Lung (tissue), 12 donors: ENCODE results near the gene POLR2I. TPM values are rescaled to one million over a fixed set of nuclear protein-coding genes. Genes with fewer than 3 reads are reported as not detected.

Experiments
- ATAC-seq: fragments of 200-7000 bp; cut with Tn5 transposase; one replicate; pipeline ENCODE4 v1.9.1; 2020; ENCODE audit warnings: moderate number of reproducible peaks; ENCODE audit not compliant: insufficient read depth, low FRiP score
- DNase-seq, 3 donors: peaks; one replicate each; pipeline ENCODE4 v3.0.0-alpha.2; 2013 to 2017
- H3K27ac ChIP-seq, 2 donors: one replicate each; pipeline ENCODE4 v1.5.1; 2013; ENCODE audit warnings: mild to moderate bottlenecking in 2 of 2, moderate library complexity in 2 of 2, control low read depth in 1 of 2, inconsistent platforms in 1 of 2, low read depth in 1 of 2, low read length in 1 of 2
- H3K27me3 ChIP-seq, 3 donors: one replicate each; pipeline ENCODE4 v1.5.1; 2013; ENCODE audit warnings: low read length in 2 of 3; ENCODE audit not compliant: control insufficient read depth in 3 of 3, insufficient read depth in 3 of 3
- H3K36me3 ChIP-seq, 4 donors: one replicate each; pipeline ENCODE4 v1.5.1; 2013; ENCODE audit warnings: low read length in 4 of 4, mild to moderate bottlenecking in 1 of 4, moderate library complexity in 1 of 4; ENCODE audit not compliant: control insufficient read depth in 4 of 4, insufficient read depth in 4 of 4
- H3K4me1 ChIP-seq, 5 donors: one replicate each; pipeline ENCODE4 v1.5.1; 2013; ENCODE audit warnings: low read length in 5 of 5, mild to moderate bottlenecking in 2 of 5, moderate library complexity in 1 of 5; ENCODE audit not compliant: control insufficient read depth in 5 of 5, insufficient read depth in 5 of 5
- H3K4me3 ChIP-seq: one replicate; pipeline ENCODE4 v1.5.1; 2013; ENCODE audit warnings: mild to moderate bottlenecking, control low read depth, moderate library complexity
- H3K9ac ChIP-seq, 2 donors: one replicate each; pipeline ENCODE4 v1.5.1; 2013; ENCODE audit warnings: low read length in 2 of 2, control low read depth in 1 of 2; ENCODE audit not compliant: insufficient read depth in 1 of 2
- H3K9me3 ChIP-seq, 4 donors: one replicate each; pipeline ENCODE4 v1.5.1; 2013; ENCODE audit warnings: low read length in 3 of 4, mild to moderate bottlenecking in 1 of 4, moderate library complexity in 1 of 4; ENCODE audit not compliant: control insufficient read depth in 4 of 4, insufficient read depth in 3 of 4
- WGBS, 2 donors: extraction: QIAGEN DNeasy Blood & Tissue Kit; methylation state at CpG; one replicate each; pipeline ENCODE4 v1.1.7; 2013; 5-methylcytosine and 5-hydroxymethylcytosine counted together
- polyA plus RNA-seq, 2 donors: library from polyadenylated mRNA; stranded (reverse); fragments of 200-250 nt; gene quantifications; one replicate each; pipeline ENCODE4 v1.2.1, GENCODE V29; 2013
- total RNA-seq, 2 donors: library from RNA; depleted of rRNA in 1 of 2; stranded (reverse); fragments of >200 nt in 1 of 2; gene quantifications; one replicate each; pipeline ENCODE4 v1.2.1, GENCODE V29; 2014 to 2021
- TF ChIP-seq, protein P1 (sequence below): IDR thresholded peaks from 2 replicates; pipeline ENCODE4 v1.5.1; 2012; ENCODE audit warnings: mild to moderate bottlenecking; ENCODE audit errors: control extremely low read depth, extremely low read depth
- donor health status: control.
- donor health status: control.
- donor health status: Bipolar disorder and iron deficiency.
- donor health status: healthy.
- donor health status: DM: yes; HTN: yes; CAD: no.

POLR2I gene
- total and polyA plus RNA-seq, 4 donors = 65.1 to 101 (median 89.9) TPM

DNA sequence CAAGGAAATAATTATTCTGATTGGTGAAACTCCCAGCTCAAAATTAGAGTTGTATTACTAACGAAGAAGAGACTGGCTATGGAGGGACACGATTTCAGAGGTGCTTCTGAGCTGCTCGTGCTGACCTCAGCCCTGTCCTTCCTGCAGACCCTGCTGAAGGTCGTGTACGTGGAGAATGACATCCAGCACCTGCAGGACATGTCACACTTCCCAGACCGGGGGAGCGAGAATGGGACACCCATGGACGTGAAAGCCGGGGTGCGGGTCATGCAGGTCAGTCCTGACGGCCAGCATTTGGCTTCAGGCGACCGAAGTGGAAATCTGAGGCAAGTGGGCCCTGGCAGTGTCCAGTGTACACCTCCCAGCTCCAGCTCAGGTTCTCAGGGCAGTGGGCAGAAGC is 31.8 kb downstream of the POLR2I start:
- no peak overlapping the region for H3K27ac ChIP-seq
- no peak for ATAC-seq
- H3K4me3 ChIP-seq = no peak overlapping the region
- H3K9me3 ChIP-seq = peaks cover 0 to 2% (median 0%) of the 10 kb centered on the region in 4 donors
- no peak for DNase-seq
- TF ChIP-seq, protein P1, sequence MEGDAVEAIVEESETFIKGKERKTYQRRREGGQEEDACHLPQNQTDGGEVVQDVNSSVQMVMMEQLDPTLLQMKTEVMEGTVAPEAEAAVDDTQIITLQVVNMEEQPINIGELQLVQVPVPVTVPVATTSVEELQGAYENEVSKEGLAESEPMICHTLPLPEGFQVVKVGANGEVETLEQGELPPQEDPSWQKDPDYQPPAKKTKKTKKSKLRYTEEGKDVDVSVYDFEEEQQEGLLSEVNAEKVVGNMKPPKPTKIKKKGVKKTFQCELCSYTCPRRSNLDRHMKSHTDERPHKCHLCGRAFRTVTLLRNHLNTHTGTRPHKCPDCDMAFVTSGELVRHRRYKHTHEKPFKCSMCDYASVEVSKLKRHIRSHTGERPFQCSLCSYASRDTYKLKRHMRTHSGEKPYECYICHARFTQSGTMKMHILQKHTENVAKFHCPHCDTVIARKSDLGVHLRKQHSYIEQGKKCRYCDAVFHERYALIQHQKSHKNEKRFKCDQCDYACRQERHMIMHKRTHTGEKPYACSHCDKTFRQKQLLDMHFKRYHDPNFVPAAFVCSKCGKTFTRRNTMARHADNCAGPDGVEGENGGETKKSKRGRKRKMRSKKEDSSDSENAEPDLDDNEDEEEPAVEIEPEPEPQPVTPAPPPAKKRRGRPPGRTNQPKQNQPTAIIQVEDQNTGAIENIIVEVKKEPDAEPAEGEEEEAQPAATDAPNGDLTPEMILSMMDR = no peak
- WGBS, 2 donors = 91 to 95% methylated on average over 13 of the region's 13 CpGs
- H3K4me1 ChIP-seq = no peaks in the 10 kb centered on the region
- H3K9ac ChIP-seq = no peak overlapping the region
- peaks cover 0 to 6% (median 4%) of the 10 kb centered on the region in 4 donors for H3K36me3 ChIP-seq
- H3K27me3 ChIP-seq = no peaks in the 10 kb centered on the region

- TF ChIP-seq, protein P1 = no peak
- 95 to 96% methylated on average over 7 of the region's 7 CpGs for WGBS, 2 donors
These were observed 32.8 kb downstream of the POLR2I start for GRCh38 chr19:36081894-36082293.

GRCh38 chr19:36081385-36081784 is 33.3 kb downstream of the POLR2I start:
- WGBS, 2 donors = 96 to 97% methylated on average over 3 of the region's 3 CpGs
- Histone ChIP-seq H3K36me3 (peaks cover 0 to 6% (median 4%) of the 10 kb centered on the region in 4 donors), H3K27ac (no peak overlapping the region), H3K9ac (no peak overlapping the region), H3K9me3 (peaks cover 0 to 2% (median 0%) of the 10 kb centered on the region in 4 donors), H3K27me3 (no peaks in the 10 kb centered on the region), H3K4me3 (no peak overlapping the region), H3K4me1 (no peaks in the 10 kb centered on the region)
- DNase-seq (no peak), ATAC-seq (no peak)
- TF ChIP-seq, protein P1 = no peak

More at GRCh38 chr19:36081894-36082293, 32.8 kb downstream of the POLR2I start:
- no peak for DNase-seq
- Histone ChIP-seq H3K9ac (no peak overlapping the region), H3K9me3 (peaks cover 0 to 2% (median 0%) of the 10 kb centered on the region in 4 donors), H3K27me3 (no peaks in the 10 kb centered on the region), H3K4me1 (no peaks in the 10 kb centered on the region), H3K4me3 (no peak overlapping the region), H3K27ac (no peak overlapping the region), H3K36me3 (peaks cover 0 to 6% (median 4%) of the 10 kb centered on the region in 4 donors)
- no peak for ATAC-seq

GRCh38 chr19:36079389-36079945 is 35.2 kb downstream of the POLR2I start:
- Histone ChIP-seq H3K36me3 (peaks cover 0 to 6% (median 3%) of the 10 kb centered on the region in 4 donors), H3K4me3 (no peak overlapping the region), H3K9ac (no peak overlapping the region), H3K9me3 (peaks cover 0 to 2% (median 0%) of the 10 kb centered on the region in 4 donors), H3K4me1 (no peaks in the 10 kb centered on the region), H3K27me3 (no peaks in the 10 kb centered on the region), H3K27ac (no peak overlapping the region)
- ATAC-seq (no peak), DNase-seq (no peak)
- 93 to 99% methylated on average over 3 of the region's 3 CpGs for WGBS, 2 donors
- TF ChIP-seq, protein P1 = no peak
